Cardiac ventricle fibroblast (primary cell): ENCODE measurements around the gene GATA1. TPM values are rescaled to one million over a fixed set of nuclear protein-coding genes. Genes with fewer than 3 reads are reported as not detected.

Experiments
- total RNA-seq: library from RNA; depleted of rRNA; stranded (reverse); fragments of >200 nt; gene quantifications from 2 replicates; pipeline ENCODE4 v1.2.3, GENCODE V29; 2015

GATA1 gene
- total RNA-seq: not detected in 2 replicates

GRCh38 chrX:48786341-48786800 is at the start of gene GATA1:
GATA1 (plus strand) TSS chrX:48786590; CDS start chrX:48791110, 4,520 bp downstream.

GRCh38 chrX:48761674-48762471 is 24.5 kb upstream of the GATA1 start, which contains the start of gene GLOD5:
GLOD5 (plus strand) TSS chrX:48761747; CDS start chrX:48761791, 44 bp downstream.

GRCh38 chrX:48801280-48802088 is 15.1 kb downstream of the GATA1 start, which contains the start of gene HDAC6:
HDAC6 (plus strand) TSS chrX:48802067; CDS start chrX:48802693, 626 bp downstream.

GRCh38 chrX:48826135-48826875 is 39.9 kb downstream of the GATA1 start, which contains the start of gene ERAS:
ERAS (plus strand) TSS chrX:48826513; CDS start chrX:48829124, 2,611 bp downstream.

GRCh38 chrX:48835524-48836329 is 49.3 kb downstream of the GATA1 start, which contains the start of gene PCSK1N:
PCSK1N (minus strand) TSS chrX:48835610; CDS start chrX:48835532, 78 bp downstream.

Other genes with a start within 250 kb of the GATA1 start
- gene TBC1D25, start 246.9 kb upstream of the GATA1 start, total RNA-seq: 10.6 and 12.0 TPM in 2 replicates
- gene RBM3, start 212.1 kb upstream of the GATA1 start, total RNA-seq: 161 and 182 TPM in 2 replicates
- 75.8 and 109 TPM in 2 replicates for gene WDR13, start 189.1 kb upstream of the GATA1 start, total RNA-seq
- 1.1 and 1.6 TPM in 2 replicates for gene WAS, start 102.8 kb upstream of the GATA1 start, total RNA-seq
- 2.7 and 6.2 TPM in 2 replicates for gene SUV39H1, start 89.9 kb upstream of the GATA1 start, total RNA-seq
- not detected in 2 replicates for gene GLOD5, start 24.8 kb upstream of the GATA1 start, total RNA-seq
- 23.3 and 42.3 TPM in 2 replicates for gene HDAC6, start 15.5 kb downstream of the GATA1 start, total RNA-seq
- not detected in 2 replicates for gene ERAS, start 39.9 kb downstream of the GATA1 start, total RNA-seq
- 1.0 and 1.4 TPM in 2 replicates for gene PCSK1N, start 49.0 kb downstream of the GATA1 start, total RNA-seq
- gene TIMM17B, start 111.2 kb downstream of the GATA1 start, total RNA-seq: 17.8 and 19.7 TPM in 2 replicates
- gene PQBP1, start 111.3 kb downstream of the GATA1 start, total RNA-seq: 53.7 and 56.3 TPM in 2 replicates
- gene SLC35A2, start 125.1 kb downstream of the GATA1 start, total RNA-seq: 21.3 and 23.8 TPM in 2 replicates
- gene PIM2, start 132.4 kb downstream of the GATA1 start, total RNA-seq: 1.4 and 2.1 TPM in 2 replicates
- gene OTUD5, start 171.0 kb downstream of the GATA1 start, total RNA-seq: 33.8 and 40.0 TPM in 2 replicates
- gene KCND1, start 185.3 kb downstream of the GATA1 start, total RNA-seq: 5.0 and 5.3 TPM in 2 replicates
- gene GRIPAP1, start 215.7 kb downstream of the GATA1 start, total RNA-seq: 13.2 and 14.8 TPM in 2 replicates